ENCODE results near the gene GPRC5C. TPM values are rescaled to one million over a fixed set of nuclear protein-coding genes. Genes with fewer than 3 reads are reported as not detected.

Gene GPRC5C
- polyA plus RNA-seq, 2 of the 4 experiments (the other 2 are of a cell fraction) = 36.5 to 49.2 TPM

DNA sequence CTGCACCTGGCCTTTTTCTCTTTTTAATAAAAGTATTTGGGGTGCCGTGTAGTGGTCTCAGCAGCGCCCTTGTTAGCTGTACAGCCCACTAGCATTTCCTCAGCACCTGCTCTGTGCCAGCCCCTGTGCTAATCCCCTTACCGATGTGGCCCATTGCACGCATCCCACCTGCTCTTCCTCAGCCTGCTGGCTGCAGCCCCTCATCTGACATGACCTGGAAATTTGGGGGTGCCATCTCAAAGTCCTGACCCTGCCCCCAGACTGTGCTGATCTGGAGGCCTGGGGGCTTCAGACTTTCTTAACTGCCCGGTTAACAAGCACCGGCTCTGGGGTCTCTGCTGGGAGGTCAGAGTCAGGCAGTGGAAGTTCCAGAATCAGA, 10.4 kb downstream of the GPRC5C start:
- TF ChIP-seq RNF2 (IDR thresholded peaks at IDR 0.05; ENCODE audit: borderline replicate concordance, low read depth) (no peak), HDAC2 (IDR thresholded peaks at IDR 0.05) (no peak), ESRRA (IDR thresholded peaks at IDR 0.05; ENCODE audit: borderline replicate concordance, low read length) (no peak), HEYL (CRISPR knock-in tag; IDR thresholded peaks at IDR 0.05) (no peak), JUNB (IDR thresholded peaks at IDR 0.05) (no peak), FOSB (CRISPR knock-in tag; IDR thresholded peaks at IDR 0.05) (no peak), KDM5A (IDR thresholded peaks at IDR 0.05) (no peak), EP300 (IDR thresholded peaks at IDR 0.05) (no peak), JUN (IDR thresholded peaks at IDR 0.05) (no peak), FOSL2 (IDR thresholded peaks at IDR 0.05) (no peak), FOSL2 (CRISPR knock-in tag; IDR thresholded peaks at IDR 0.05) (no peak), RARB (CRISPR knock-in tag; IDR thresholded peaks at IDR 0.05) (no peak)
- TF ChIP-seq, protein P1, sequence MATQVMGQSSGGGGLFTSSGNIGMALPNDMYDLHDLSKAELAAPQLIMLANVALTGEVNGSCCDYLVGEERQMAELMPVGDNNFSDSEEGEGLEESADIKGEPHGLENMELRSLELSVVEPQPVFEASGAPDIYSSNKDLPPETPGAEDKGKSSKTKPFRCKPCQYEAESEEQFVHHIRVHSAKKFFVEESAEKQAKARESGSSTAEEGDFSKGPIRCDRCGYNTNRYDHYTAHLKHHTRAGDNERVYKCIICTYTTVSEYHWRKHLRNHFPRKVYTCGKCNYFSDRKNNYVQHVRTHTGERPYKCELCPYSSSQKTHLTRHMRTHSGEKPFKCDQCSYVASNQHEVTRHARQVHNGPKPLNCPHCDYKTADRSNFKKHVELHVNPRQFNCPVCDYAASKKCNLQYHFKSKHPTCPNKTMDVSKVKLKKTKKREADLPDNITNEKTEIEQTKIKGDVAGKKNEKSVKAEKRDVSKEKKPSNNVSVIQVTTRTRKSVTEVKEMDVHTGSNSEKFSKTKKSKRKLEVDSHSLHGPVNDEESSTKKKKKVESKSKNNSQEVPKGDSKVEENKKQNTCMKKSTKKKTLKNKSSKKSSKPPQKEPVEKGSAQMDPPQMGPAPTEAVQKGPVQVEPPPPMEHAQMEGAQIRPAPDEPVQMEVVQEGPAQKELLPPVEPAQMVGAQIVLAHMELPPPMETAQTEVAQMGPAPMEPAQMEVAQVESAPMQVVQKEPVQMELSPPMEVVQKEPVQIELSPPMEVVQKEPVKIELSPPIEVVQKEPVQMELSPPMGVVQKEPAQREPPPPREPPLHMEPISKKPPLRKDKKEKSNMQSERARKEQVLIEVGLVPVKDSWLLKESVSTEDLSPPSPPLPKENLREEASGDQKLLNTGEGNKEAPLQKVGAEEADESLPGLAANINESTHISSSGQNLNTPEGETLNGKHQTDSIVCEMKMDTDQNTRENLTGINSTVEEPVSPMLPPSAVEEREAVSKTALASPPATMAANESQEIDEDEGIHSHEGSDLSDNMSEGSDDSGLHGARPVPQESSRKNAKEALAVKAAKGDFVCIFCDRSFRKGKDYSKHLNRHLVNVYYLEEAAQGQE (IDR thresholded peaks at IDR 0.05) = no peak
- TF ChIP-seq, protein P2, sequence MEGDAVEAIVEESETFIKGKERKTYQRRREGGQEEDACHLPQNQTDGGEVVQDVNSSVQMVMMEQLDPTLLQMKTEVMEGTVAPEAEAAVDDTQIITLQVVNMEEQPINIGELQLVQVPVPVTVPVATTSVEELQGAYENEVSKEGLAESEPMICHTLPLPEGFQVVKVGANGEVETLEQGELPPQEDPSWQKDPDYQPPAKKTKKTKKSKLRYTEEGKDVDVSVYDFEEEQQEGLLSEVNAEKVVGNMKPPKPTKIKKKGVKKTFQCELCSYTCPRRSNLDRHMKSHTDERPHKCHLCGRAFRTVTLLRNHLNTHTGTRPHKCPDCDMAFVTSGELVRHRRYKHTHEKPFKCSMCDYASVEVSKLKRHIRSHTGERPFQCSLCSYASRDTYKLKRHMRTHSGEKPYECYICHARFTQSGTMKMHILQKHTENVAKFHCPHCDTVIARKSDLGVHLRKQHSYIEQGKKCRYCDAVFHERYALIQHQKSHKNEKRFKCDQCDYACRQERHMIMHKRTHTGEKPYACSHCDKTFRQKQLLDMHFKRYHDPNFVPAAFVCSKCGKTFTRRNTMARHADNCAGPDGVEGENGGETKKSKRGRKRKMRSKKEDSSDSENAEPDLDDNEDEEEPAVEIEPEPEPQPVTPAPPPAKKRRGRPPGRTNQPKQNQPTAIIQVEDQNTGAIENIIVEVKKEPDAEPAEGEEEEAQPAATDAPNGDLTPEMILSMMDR (IDR thresholded peaks at IDR 0.05) = no peak
- TF ChIP-seq, protein P3, sequence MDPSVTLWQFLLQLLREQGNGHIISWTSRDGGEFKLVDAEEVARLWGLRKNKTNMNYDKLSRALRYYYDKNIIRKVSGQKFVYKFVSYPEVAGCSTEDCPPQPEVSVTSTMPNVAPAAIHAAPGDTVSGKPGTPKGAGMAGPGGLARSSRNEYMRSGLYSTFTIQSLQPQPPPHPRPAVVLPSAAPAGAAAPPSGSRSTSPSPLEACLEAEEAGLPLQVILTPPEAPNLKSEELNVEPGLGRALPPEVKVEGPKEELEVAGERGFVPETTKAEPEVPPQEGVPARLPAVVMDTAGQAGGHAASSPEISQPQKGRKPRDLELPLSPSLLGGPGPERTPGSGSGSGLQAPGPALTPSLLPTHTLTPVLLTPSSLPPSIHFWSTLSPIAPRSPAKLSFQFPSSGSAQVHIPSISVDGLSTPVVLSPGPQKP (IDR thresholded peaks at IDR 0.05; ENCODE audit: low read depth, low read length) = no peak
- TF ChIP-seq, protein P4, sequence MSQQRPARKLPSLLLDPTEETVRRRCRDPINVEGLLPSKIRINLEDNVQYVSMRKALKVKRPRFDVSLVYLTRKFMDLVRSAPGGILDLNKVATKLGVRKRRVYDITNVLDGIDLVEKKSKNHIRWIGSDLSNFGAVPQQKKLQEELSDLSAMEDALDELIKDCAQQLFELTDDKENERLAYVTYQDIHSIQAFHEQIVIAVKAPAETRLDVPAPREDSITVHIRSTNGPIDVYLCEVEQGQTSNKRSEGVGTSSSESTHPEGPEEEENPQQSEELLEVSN (IDR thresholded peaks at IDR 0.05; ENCODE audit: borderline replicate concordance, low read depth) = no peak
- TF ChIP-seq, protein P5, sequence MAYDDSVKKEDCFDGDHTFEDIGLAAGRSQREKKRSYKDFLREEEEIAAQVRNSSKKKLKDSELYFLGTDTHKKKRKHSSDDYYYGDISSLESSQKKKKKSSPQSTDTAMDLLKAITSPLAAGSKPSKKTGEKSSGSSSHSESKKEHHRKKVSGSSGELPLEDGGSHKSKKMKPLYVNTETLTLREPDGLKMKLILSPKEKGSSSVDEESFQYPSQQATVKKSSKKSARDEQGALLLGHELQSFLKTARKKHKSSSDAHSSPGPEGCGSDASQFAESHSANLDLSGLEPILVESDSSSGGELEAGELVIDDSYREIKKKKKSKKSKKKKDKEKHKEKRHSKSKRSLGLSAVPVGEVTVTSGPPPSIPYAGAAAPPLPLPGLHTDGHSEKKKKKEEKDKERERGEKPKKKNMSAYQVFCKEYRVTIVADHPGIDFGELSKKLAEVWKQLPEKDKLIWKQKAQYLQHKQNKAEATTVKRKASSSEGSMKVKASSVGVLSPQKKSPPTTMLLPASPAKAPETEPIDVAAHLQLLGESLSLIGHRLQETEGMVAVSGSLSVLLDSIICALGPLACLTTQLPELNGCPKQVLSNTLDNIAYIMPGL (CRISPR knock-in tag; IDR thresholded peaks at IDR 0.05; ENCODE audit: borderline replicate concordance) = no peak
- peak overlapping the region; percentile 49 for H3K4me2 ChIP-seq
- H3K4me1 ChIP-seq = peaks cover 17% of the 10 kb centered on the region
- ATAC-seq (no peak), FAIRE-seq (no peak), DNase-seq (ENCODE audit: low read depth in 1 of 2, low spot score in 1 of 2) (no peak)
- no peak overlapping the region for H3K4me3 ChIP-seq
- CTCF ChIA-PET = interaction anchor here (1.0 to 10.1 kb wide), 3 partner anchors 15 to 29 kb away, joined by 3 to 109 read pairs (median 3); no protein-coding TSS in a partner anchor
- 88% methylated on average over 6 of the region's 6 CpGs for WGBS (ENCODE audit: missing lambda C conversion rate)
- POLR2A ChIA-PET = no interaction called here
- peak overlapping the region; percentile 16 to 61; a peak in 3 of 6 replicates for H3K27ac ChIP-seq
- peaks cover 23% of the 10 kb centered on the region for H3K9me3 ChIP-seq
